Smooth muscle cell (in vitro differentiated cells): ENCODE measurements around the gene ZBTB20. TPM values are rescaled to one million over a fixed set of nuclear protein-coding genes. Genes with fewer than 3 reads are reported as not detected.

Experiments used
- DNase-seq: peaks from one replicate; lab custom pipeline; 2025; ENCODE audit not compliant: unreplicated experiment; lab: John Stamatoyannopoulos, UW
- H2AFZ ChIP-seq: fragments of 200-600 bp; sonication (generic); 2 replicates; pipeline ENCODE4 v1.6.0; 2016; ENCODE audit warnings: antibody characterized with exemption, low read depth, mild to moderate bottlenecking
- H3F3A ChIP-seq: fragments of 200-600 bp; sonication (generic); 2 replicates; pipeline ENCODE4 v1.6.0; 2017; ENCODE audit warnings: antibody characterized with exemption, low read depth
- H3K27ac ChIP-seq: fragments of 200-600 bp; sonication (generic); 2 replicates; pipeline ENCODE4 v1.5.1; 2016; ENCODE audit warnings: low read depth, mild to moderate bottlenecking
- H3K27me3 ChIP-seq: fragments of 200-600 bp; sonication (generic); 2 replicates; pipeline ENCODE4 v1.6.1; 2016; ENCODE audit warnings: low read depth, mild to moderate bottlenecking
- H3K36me3 ChIP-seq: fragments of 200-600 bp; sonication (generic); 2 replicates; pipeline ENCODE4 v1.5.1; 2016; ENCODE audit warnings: low read depth
- H3K4me1 ChIP-seq: fragments of 200-600 bp; sonication (generic); 2 replicates; pipeline ENCODE4 v1.5.1; 2016; ENCODE audit warnings: low read depth
- H3K4me2 ChIP-seq: fragments of 200-600 bp; sonication (generic); 2 replicates; pipeline ENCODE4 v1.6.0; 2016; ENCODE audit warnings: mild to moderate bottlenecking
- H3K4me3 ChIP-seq: fragments of 200-600 bp; sonication (generic); 2 replicates; pipeline ENCODE4 v1.5.1; 2016; ENCODE audit warnings: mild to moderate bottlenecking
- H3K79me2 ChIP-seq: fragments of 200-600 bp; sonication (generic); 2 replicates; pipeline ENCODE4 v1.6.0; 2016; ENCODE audit warnings: low read depth, mild to moderate bottlenecking
- H3K9ac ChIP-seq: fragments of 200-600 bp; sonication (generic); 2 replicates; pipeline ENCODE4 v1.6.0; 2016; ENCODE audit warnings: low read depth
- H3K9me3 ChIP-seq: fragments of 200-600 bp; sonication (generic); replicated peaks from 2 replicates; pipeline ENCODE4 v1.5.1; 2016; ENCODE audit warnings: low read depth
- H4K20me1 ChIP-seq: fragments of 200-600 bp; sonication (generic); 2 replicates; pipeline ENCODE4 v1.6.0; 2016; ENCODE audit warnings: low read depth
- CTCF ChIP-seq: fragments of 200-600 bp; sonication (generic); IDR thresholded peaks from 2 replicates; pipeline ENCODE4 v1.5.1; 2017; ENCODE audit warnings: borderline replicate concordance, mild to moderate bottlenecking, antibody characterized with exemption; ENCODE audit not compliant: insufficient read depth, poor library complexity, severe bottlenecking
- WGBS: methylation state at CpG from one replicate; pipeline ENCODE4 v1.1.7; 2016; ENCODE audit warnings: low lambda C conversion rate; 5-methylcytosine and 5-hydroxymethylcytosine counted together
- polyA plus RNA-seq: library from polyadenylated mRNA; unstranded; fragments of >200 nt; fragmentation: Nextera tagmentation; extraction: Ambion mirVana; gene quantifications from 2 replicates; pipeline ENCODE4 v1.2.1, GENCODE V29; 2016
- total RNA-seq: library from RNA; depleted of rRNA; stranded (reverse); fragments of >200 nt; gene quantifications from 2 replicates; pipeline ENCODE4 v1.2.3, GENCODE V29; 2014

Gene ZBTB20
- total and polyA plus RNA-seq, 2 experiments from 2014 or later = 4.9 to 6.8 TPM

- H3K27me3 ChIP-seq = peaks cover 5% of the 10 kb centered on the region
- H3K27ac ChIP-seq = no peak overlapping the region
- H3K4me2 ChIP-seq = no peak overlapping the region
- no peaks in the 10 kb centered on the region for H3K9me3 ChIP-seq
- H3F3A ChIP-seq = no peaks in the 10 kb centered on the region
- H3K79me2 ChIP-seq = no peaks in the 10 kb centered on the region
- H3K4me3 ChIP-seq = no peak overlapping the region
- no peak overlapping the region for H2AFZ ChIP-seq
- no peaks in the 10 kb centered on the region for H3K36me3 ChIP-seq
- no peak for TF ChIP-seq CTCF
- H4K20me1 ChIP-seq = no peaks in the 10 kb centered on the region
- no peaks in the 10 kb centered on the region for H3K4me1 ChIP-seq
- WGBS = 88% methylated on average over 2 of the region's 2 CpGs
- no peak overlapping the region for H3K9ac ChIP-seq
- DNase-seq = no peak
Observed at GRCh38 chr3:114770874-114771273, 376.2 kb downstream of the ZBTB20 start.

GRCh38 chr3:114764056-114764492 is 383.0 kb downstream of the ZBTB20 start:
- Histone ChIP-seq H3K4me2 (no peak overlapping the region), H3K4me1 (peaks cover 4% of the 10 kb centered on the region), H3F3A (no peaks in the 10 kb centered on the region), H4K20me1 (no peaks in the 10 kb centered on the region), H3K36me3 (no peaks in the 10 kb centered on the region), H3K4me3 (no peak overlapping the region), H2AFZ (no peak overlapping the region), H3K9me3 (no peaks in the 10 kb centered on the region), H3K27me3 (peaks cover 5% of the 10 kb centered on the region), H3K27ac (no peak overlapping the region), H3K79me2 (no peaks in the 10 kb centered on the region), H3K9ac (no peak overlapping the region)
- TF ChIP-seq CTCF = no peak
- WGBS = 75% methylated on average over 4 of the region's 4 CpGs
- no peak for DNase-seq

- no peak overlapping the region for H3K4me3 ChIP-seq
- no peak for DNase-seq
- no peaks in the 10 kb centered on the region for H3K9me3 ChIP-seq
- H3K27ac ChIP-seq = no peak overlapping the region
- H3K36me3 ChIP-seq = no peaks in the 10 kb centered on the region
- H3F3A ChIP-seq = no peaks in the 10 kb centered on the region
- no peak overlapping the region for H3K9ac ChIP-seq
- 91% methylated on average over 1 of the region's 1 CpG for WGBS
- H2AFZ ChIP-seq = no peak overlapping the region
- no peak overlapping the region for H3K4me2 ChIP-seq
- no peak for TF ChIP-seq CTCF
- H3K4me1 ChIP-seq = peaks cover 8% of the 10 kb centered on the region
- H4K20me1 ChIP-seq = no peaks in the 10 kb centered on the region
- peaks cover under 1% of the 10 kb centered on the region for H3K27me3 ChIP-seq
- no peaks in the 10 kb centered on the region for H3K79me2 ChIP-seq
Observed at GRCh38 chr3:114762144-114762543, 384.9 kb downstream of the ZBTB20 start.

- no peaks in the 10 kb centered on the region for H3F3A ChIP-seq
- no peak overlapping the region for H3K27ac ChIP-seq
- no peaks in the 10 kb centered on the region for H4K20me1 ChIP-seq
- H2AFZ ChIP-seq = no peak overlapping the region
- TF ChIP-seq CTCF = no peak
- no peaks in the 10 kb centered on the region for H3K27me3 ChIP-seq
- H3K36me3 ChIP-seq = no peaks in the 10 kb centered on the region
- H3K4me3 ChIP-seq = no peak overlapping the region
- H3K9me3 ChIP-seq = no peaks in the 10 kb centered on the region
- DNase-seq = no peak
- no peaks in the 10 kb centered on the region for H3K79me2 ChIP-seq
- H3K4me1 ChIP-seq = peaks cover 8% of the 10 kb centered on the region
- no peak overlapping the region for H3K4me2 ChIP-seq
- no peak overlapping the region for H3K9ac ChIP-seq
Observed at GRCh38 chr3:114760679-114761078, 386.4 kb downstream of the ZBTB20 start.
